CD4-positive, alpha-beta T cell treated with Interleukin-15 for 4 hours (primary cell): ENCODE data around the gene DLL3.
"Not testable (repeated sequence)": the region's sequence is repeated elsewhere in the genome, so short reads cannot be mapped to it uniquely, and the experiment has no call there.

Experiments
- DNase-seq: peaks from one replicate; pipeline ENCODE4 v3.0.0-alpha.2; 2020; ENCODE audit warnings: low spot score

Gene DLL3

GRCh38 chr19:39498798-39499642 lies at the start of gene DLL3:
TSS of gene DLL3 (plus strand) at chr19:39498947. CDS start at chr19:39498975, 28 bp downstream.
- no peak for DNase-seq

- peak; percentile 14 for DNase-seq
These were observed 49.5 kb upstream of the DLL3 start for GRCh38 chr19:39449116-39449797.

- DNase-seq: not testable (repeated sequence)
These were observed 47.5 kb upstream of the DLL3 start for GRCh38 chr19:39451257-39451656.

- no peak for DNase-seq
These were observed 35.3 kb upstream of the DLL3 start for GRCh38 chr19:39463403-39463802.

GRCh38 chr19:39465956-39466747 lies 32.6 kb upstream of the DLL3 start:
- DNase-seq: no peak

GRCh38 chr19:39467941-39468340 lies 30.8 kb upstream of the DLL3 start:
- no peak for DNase-seq

GRCh38 chr19:39469036-39469435 lies 29.7 kb upstream of the DLL3 start:
- DNase-seq: no peak

GRCh38 chr19:39469567-39469966 lies 29.2 kb upstream of the DLL3 start:
- no peak for DNase-seq

GRCh38 chr19:39470724-39471339 lies 27.9 kb upstream of the DLL3 start:
- no peak for DNase-seq

GRCh38 chr19:39471756-39472536 lies 26.8 kb upstream of the DLL3 start:
- no peak for DNase-seq

- DNase-seq: no peak
These were observed 25.9 kb upstream of the DLL3 start for GRCh38 chr19:39472746-39473442.

- DNase-seq: no peak
These were observed 25.2 kb upstream of the DLL3 start for GRCh38 chr19:39473443-39473960.

GRCh38 chr19:39474139-39474620 lies 24.6 kb upstream of the DLL3 start:
- peak; percentile 70 for DNase-seq

GRCh38 chr19:39475748-39476147 lies 23.0 kb upstream of the DLL3 start:
- DNase-seq: no peak

- DNase-seq: not testable (repeated sequence)
These were observed 19.4 kb upstream of the DLL3 start for GRCh38 chr19:39479319-39479801.

GRCh38 chr19:39479916-39480315 lies 18.8 kb upstream of the DLL3 start:
- DNase-seq: no peak

- DNase-seq: peak; percentile 96
These were observed 18.2 kb upstream of the DLL3 start, which contains the start of gene TIMM50 for GRCh38 chr19:39480337-39481228. TSS of gene TIMM50 (plus strand) at chr19:39480838. CDS start at chr19:39480854, 16 bp downstream.

GRCh38 chr19:39481229-39481545 lies 17.6 kb upstream of the DLL3 start:
- no peak for DNase-seq

GRCh38 chr19:39481676-39482075 lies 17.1 kb upstream of the DLL3 start:
- no peak for DNase-seq
